Stimulated activated CD8-positive, alpha-beta memory T cell treated with anti-CD3 and anti-CD28 coated beads, Interleukin-12 subunit alpha, Interleukin-12 subunit beta, amount 100 ng/mL, for 1 hour (primary cell): ENCODE data around the gene TOMT.
"Not testable (repeated sequence)": the region's sequence is repeated elsewhere in the genome, so short reads cannot be mapped to it uniquely, and the experiment has no call there.

Experiments used
- DNase-seq: peaks from one replicate; pipeline ENCODE4 v3.0.0-alpha.2; 2020; ENCODE audit warnings: low read depth

Gene TOMT

GRCh38 chr11:72127923-72128322 is 22.2 kb downstream of the TOMT start:
- DNase-seq = no peak

DNA sequence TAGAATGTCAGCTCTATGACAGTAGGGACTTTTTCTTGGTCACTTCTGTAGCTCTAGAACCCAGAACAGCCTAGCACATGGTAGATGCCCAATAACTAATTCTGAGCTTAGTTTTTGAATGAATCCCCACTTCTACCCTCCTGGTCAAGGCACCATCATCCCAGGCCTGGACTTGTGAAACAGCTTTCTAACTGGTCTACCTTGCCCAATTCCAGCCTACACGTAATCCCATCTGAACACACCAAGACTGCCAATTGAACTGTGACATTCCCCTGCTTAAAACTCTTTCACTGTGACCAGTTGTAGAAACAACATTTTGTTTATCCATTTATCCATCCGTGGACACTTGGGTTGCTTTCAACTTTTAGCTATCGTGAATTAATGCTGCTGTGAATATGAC is 23.7 kb downstream of the TOMT start:
- no peak for DNase-seq

GRCh38 chr11:72132646-72133045 is 26.9 kb downstream of the TOMT start:
- DNase-seq = no peak

- DNase-seq = not testable (repeated sequence)
Observed at GRCh38 chr11:72135473-72135872, 29.7 kb downstream of the TOMT start, which contains the start of gene FOLR3. Gene FOLR3 (plus strand): TSS chr11:72135725. CDS start chr11:72135953, 228 bp downstream.

GRCh38 chr11:72135891-72136683 is 30.4 kb downstream of the TOMT start:
- no peak for DNase-seq

GRCh38 chr11:72136684-72137262 is 31.0 kb downstream of the TOMT start:
- DNase-seq = no peak

- DNase-seq = no peak
Observed at GRCh38 chr11:72138821-72139390, 33.2 kb downstream of the TOMT start.

DNA sequence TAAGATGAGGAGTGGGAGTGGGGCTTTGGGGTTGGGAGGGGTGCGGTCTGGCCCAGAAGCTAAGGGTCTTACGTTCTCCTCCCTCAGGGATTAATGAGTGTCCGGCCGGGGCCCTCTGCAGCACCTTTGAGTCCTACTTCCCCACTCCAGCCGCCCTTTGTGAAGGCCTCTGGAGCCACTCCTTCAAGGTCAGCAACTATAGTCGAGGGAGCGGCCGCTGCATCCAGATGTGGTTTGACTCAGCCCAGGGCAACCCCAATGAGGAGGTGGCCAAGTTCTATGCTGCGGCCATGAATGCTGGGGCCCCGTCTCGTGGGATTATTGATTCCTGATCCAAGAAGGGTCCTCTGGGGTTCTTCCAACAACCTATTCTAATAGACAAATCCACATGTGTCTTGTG is 33.8 kb downstream of the TOMT start:
- DNase-seq = no peak

DNA sequence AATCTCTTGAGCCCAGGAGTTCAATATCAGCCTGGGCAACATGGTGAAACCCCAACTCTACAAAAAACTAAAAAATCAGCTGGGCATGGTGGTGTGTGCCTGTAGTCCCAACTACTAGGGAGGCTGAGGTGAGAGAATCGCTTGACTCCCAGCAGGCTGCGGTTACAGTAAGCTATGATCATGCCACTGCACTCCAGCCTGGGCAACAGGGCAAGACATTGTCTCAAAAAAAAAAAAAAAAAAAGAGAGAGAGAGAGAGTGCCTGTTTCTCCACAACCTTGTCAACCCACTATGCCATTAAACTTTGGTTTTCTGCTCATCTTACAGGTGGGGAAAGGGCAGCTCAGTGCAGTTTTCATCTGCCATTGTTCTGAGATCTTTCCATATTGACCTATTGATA is 34.9 kb downstream of the TOMT start:
- DNase-seq = no peak

DNA sequence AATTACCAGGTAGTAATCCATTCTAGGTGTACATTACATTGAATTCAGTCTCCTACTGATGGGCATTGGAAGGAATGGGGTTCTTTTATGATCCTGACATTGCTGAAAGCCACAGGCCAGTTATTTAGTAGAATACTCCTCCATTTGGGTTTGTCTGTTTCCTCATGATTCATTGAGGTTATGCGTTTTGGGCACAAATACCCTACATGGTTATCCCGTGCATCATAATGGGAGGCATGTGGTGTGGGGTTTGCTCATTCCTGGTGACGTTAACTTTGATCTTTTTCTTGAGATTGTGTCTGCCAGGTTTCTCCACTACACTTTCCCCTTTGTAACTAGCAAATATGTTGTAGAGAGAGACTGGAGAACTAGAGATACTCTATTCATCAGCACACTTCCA is 35.3 kb downstream of the TOMT start:
- no peak for DNase-seq

DNA sequence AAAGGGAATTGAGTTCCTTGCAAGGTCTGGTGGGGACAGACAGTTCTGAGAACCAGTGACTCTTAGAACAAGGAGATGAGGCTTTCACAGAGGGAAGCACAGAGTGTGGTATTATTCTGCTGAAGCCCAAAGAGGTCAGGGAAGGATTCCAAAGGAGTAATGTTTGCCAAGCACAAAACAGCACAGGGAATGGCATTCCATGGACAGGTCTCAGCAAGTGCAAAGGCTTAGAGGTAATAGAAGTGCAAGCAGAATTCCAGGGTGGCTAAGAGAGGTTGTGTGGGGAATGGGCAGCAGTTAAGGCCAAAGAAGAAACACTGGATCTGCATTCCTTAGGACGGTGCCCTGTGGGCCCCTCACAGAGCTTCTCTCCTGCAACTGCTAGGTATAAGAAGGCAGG is 36.4 kb downstream of the TOMT start:
- not testable (repeated sequence) for DNase-seq

- DNase-seq = not testable (repeated sequence)
Observed at GRCh38 chr11:72142543-72142942, 36.8 kb downstream of the TOMT start.

DNA sequence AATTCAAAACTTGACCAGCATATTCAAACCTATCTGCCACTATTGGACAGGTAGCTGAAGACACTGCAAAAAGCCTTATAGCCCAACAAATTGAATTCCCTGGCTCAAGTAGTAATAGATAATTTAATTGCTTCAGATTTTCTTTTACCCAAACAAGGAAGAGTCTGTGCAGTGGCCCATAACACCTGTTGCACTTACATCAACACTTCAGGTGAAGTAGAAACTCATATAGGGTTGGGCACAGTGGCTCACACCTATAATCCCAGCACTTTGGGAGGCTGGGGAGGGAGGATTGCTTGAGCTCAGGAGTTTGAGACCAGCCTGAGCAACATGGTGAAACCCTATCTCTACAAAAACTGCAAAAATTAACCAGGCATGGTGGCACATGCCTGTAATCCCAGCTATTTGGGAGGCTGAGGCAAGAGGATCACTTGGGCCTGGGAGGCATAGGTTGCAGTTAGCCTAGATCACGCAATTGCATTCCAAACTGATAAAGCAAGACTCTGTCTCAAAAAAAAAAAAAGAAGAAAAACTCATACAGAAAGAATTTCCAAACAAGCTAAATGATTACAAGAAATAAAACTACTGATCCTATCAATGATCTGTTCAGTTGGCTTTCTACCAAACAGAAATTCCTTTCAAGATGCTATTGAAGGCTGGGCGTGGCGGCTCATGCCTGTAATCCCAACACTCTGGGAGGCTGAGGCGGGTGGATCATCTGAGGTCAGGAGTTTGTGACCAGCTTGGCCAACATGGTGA is 39.3 kb downstream of the TOMT start:
- no peak for DNase-seq

DNA sequence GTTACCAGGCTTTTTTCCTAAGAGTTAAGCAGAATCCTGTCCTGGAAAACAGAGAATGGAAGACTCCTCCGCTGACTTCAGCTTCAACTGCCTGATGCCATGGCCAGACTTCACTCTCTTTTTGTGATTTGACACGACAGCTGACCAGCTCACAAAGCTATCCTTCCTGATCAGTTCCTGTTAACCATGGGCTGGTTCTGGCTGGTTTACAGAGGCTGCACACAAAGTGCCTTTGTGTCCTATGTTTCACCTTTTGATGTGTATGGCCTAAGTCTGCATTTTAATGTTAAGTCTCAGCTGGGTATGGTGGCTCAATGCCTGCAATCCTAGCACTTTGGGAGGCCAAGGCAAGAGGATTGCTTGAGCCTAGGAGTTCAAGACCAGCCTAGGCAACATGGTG is 40.9 kb downstream of the TOMT start:
- no peak for DNase-seq

GRCh38 chr11:72150882-72151281 is 45.2 kb downstream of the TOMT start:
- DNase-seq = no peak

GRCh38 chr11:72153874-72154273 is 48.1 kb downstream of the TOMT start:
- DNase-seq = not testable (repeated sequence)

DNA sequence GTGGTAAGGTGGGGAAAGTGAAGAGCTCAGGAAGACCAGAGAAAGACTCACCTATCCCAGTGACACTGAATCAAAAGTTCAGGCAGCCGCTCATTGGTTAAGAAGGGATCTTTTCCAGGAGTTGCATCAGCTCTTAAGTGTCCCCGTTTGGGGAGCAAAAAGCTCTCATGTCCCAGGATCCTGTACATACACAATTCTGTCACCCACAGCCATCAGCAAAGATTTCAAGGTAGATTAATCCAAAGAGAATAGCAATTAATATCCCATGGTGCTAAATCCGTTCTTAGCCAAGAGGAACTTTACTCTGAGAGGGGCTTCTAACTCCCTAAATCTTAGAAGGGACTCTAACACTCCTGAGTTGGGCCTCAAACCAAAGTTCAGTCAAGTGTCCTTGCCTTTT is 49.1 kb downstream of the TOMT start:
- no peak for DNase-seq

DNA sequence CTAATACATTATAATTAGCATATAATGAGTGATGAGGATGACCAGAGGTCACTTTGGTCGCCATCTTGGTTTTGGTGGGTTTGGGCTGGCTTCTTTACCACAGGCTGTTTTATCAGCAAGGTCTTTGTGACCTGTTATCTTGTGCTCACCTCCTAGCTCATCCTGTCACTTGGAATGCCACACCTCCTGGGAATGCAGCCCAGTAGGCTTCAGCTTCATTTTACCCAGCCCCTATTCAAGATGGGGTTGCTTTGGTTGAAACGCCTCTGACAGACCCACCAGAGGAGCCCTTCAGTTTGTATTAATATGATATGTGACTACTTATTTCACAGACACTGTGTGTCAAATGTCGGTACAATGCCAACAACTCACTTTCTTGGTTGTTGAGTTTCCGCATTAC is 50.0 kb downstream of the TOMT start:
- no peak for DNase-seq

DNA sequence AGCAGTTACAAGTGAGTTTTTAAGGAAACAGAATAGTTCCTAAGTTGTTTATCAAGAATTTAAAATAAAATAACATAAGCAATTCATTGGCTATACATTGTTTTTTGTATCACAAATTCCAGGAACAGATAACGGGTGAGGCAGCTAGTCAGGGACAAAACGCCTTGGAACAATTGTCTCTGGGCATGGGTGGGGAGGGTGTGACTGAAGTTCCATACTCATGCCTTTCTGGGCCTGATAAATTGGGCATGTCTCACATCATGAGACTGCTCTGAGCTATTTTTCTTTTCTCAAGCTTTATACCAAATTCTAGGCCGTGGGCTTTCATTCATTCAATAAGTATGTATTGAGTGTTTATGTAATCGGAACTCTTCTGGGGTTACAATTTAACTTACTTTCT is 51.4 kb downstream of the TOMT start:
- DNase-seq = no peak
